SIG-M5 (cell line): ENCODE results near the gene TTC38.
A peak's percentile ranks its signal among the peaks of the same experiment; 100 is the strongest.
"Not testable (repeated sequence)": the region's sequence is repeated elsewhere in the genome, so short reads cannot be mapped to it uniquely, and the experiment has no call there.

Experiments used
- DNase-seq: peaks from one replicate; lab custom pipeline; 2025; lab: John Stamatoyannopoulos, UW

The TTC38 gene

GRCh38 chr22:46246178-46246577 is 21.6 kb upstream of the TTC38 start:
- DNase-seq, result no peak

GRCh38 chr22:46247443-46247975 is 20.3 kb upstream of the TTC38 start:
- no peak for DNase-seq

- peak; percentile 30 for DNase-seq
These were observed 17.6 kb upstream of the TTC38 start, which contains the start of gene CDPF1 for GRCh38 chr22:46250035-46250782. Gene CDPF1, minus strand, starts transcription at chr22:46250293. Its CDS starts 2,009 bp downstream, at chr22:46248284.

- DNase-seq, result no peak
These were observed 17.1 kb upstream of the TTC38 start for GRCh38 chr22:46250783-46251125.

- no peak for DNase-seq
These were observed 16.5 kb upstream of the TTC38 start for GRCh38 chr22:46251266-46251665.

GRCh38 chr22:46251816-46252380 is 15.9 kb upstream of the TTC38 start:
- no peak for DNase-seq

- no peak for DNase-seq
These were observed 11.3 kb upstream of the TTC38 start for GRCh38 chr22:46256358-46256958.

- no peak for DNase-seq
These were observed 8.4 kb upstream of the TTC38 start for GRCh38 chr22:46259374-46259773.

GRCh38 chr22:46260038-46260437 is 7.8 kb upstream of the TTC38 start:
- DNase-seq, result no peak

GRCh38 chr22:46262449-46263215 is 5.2 kb upstream of the TTC38 start:
- DNase-seq, result no peak

- DNase-seq, result no peak
These were observed 4.6 kb upstream of the TTC38 start, which contains the start of gene PKDREJ for GRCh38 chr22:46263216-46263590. Gene PKDREJ, minus strand, starts transcription at chr22:46263343. Its CDS starts 21 bp downstream, at chr22:46263322.

GRCh38 chr22:46264520-46264919 is 3.3 kb upstream of the TTC38 start:
- DNase-seq, result not testable (repeated sequence)

GRCh38 chr22:46265627-46266026 is 2.2 kb upstream of the TTC38 start:
- not testable (repeated sequence) for DNase-seq

GRCh38 chr22:46269564-46269963 is 1.8 kb downstream of the TTC38 start:
- no peak for DNase-seq

GRCh38 chr22:46272196-46272595 is 4.4 kb downstream of the TTC38 start:
- DNase-seq, result no peak

- no peak for DNase-seq
These were observed 5.1 kb downstream of the TTC38 start for GRCh38 chr22:46272762-46273431.

GRCh38 chr22:46273432-46274148 is 5.8 kb downstream of the TTC38 start:
- DNase-seq, result no peak

GRCh38 chr22:46274381-46274780 is 6.6 kb downstream of the TTC38 start:
- DNase-seq, result no peak

GRCh38 chr22:46275455-46276122 is 7.8 kb downstream of the TTC38 start:
- DNase-seq, result no peak

- no peak for DNase-seq
These were observed 8.8 kb downstream of the TTC38 start for GRCh38 chr22:46276563-46276962.
